GM11168 (cell line): ENCODE data around the gene KLHL17.

Experiments used
- in situ Hi-C: fragments of 300-500 bp; cut with MboI; formaldehyde crosslinking; loops from one replicate; pipeline ENCODE4 v1.12.0; 2022; ENCODE audit warnings: low sequenced_read_pairs; ENCODE audit not compliant: unreplicated experiment

The KLHL17 gene

DNA sequence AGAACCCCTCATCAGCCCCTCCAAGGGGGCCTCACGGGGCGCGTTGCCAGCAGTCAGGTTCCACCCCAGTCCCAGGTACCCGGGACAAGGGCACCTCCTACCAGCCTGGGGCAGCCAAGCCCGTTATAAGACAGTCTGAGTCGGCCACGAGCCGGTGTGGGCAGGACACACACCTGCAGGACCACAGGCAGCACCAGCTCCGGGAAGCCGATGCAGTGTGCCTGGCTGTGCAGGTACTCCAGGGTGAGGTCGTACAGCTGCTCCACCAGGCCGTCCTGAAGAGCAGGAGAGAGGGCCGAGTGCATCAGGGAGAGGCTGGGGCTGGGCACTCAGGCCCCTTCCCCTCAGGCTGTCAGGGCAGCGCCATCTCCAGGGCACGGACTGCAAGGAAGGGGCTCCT is 12.4 kb upstream of the KLHL17 start:
- in situ Hi-C loops: no loop called here

- in situ Hi-C loops: no loop called here
Measured at GRCh38 chr1:950268-950667, 10.1 kb upstream of the KLHL17 start.

- in situ Hi-C loops: no loop called here
Measured at GRCh38 chr1:950881-951280, 9.5 kb upstream of the KLHL17 start.

DNA sequence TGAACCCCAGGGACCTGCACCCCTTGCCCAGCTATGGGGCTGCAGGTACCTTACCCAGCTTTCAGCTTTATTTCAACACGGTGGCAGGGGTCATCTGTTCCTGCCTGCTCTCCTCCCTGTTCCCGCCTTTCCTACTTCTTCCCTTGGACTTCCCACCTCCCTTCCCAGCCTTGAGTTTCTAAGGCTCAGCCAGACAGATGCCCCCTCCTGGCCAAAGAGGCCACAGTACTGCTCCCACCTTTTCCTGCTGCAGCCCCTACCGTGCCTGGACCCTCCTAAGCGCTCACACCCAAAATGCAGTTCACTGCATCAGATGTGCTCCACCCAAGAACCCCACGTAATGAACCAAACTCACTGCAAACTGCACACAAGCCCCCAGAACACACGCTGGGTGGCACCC is 9.0 kb upstream of the KLHL17 start:
- in situ Hi-C loops: no loop called here

DNA sequence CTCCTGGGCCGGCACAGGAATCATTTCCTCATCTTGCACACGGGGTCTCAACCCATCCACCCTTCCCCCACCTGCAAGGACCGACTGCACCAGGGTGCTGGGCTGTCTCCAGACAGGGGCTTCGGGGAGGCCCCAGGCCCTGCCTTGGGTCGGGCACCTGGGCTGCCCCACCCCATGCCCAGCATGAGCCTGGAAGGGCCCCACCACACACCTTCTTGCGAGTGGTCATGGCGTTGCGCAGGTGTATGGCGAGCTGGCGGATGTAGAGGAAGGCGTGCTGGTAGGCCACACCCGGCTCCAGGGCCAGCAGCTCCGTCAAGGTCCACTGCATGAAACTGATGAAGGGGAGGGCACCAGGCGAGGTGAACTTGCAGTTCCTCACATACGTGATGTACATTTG is 8.2 kb upstream of the KLHL17 start:
- in situ Hi-C loops: no loop called here

DNA sequence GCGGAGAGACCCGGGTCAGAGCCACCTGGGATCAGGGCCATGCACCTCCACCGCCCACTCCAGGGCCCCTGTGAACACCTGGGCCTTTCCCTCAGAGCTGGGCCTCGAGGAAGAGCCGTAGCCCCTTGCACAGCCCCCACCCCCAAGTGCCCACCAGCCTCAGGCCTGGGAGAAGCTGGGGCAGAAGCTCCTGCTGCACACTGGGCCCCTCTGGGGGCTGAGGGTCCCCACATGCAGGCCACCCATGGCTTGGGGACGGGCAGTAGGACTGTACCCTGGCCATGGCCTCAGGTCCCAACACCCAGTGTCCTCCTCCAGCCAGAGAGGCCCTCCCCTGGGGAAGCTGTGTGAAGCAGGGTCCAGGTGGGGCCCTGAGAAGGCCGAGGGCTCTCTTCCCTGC is 7.8 kb upstream of the KLHL17 start:
- in situ Hi-C loops: no loop called here

DNA sequence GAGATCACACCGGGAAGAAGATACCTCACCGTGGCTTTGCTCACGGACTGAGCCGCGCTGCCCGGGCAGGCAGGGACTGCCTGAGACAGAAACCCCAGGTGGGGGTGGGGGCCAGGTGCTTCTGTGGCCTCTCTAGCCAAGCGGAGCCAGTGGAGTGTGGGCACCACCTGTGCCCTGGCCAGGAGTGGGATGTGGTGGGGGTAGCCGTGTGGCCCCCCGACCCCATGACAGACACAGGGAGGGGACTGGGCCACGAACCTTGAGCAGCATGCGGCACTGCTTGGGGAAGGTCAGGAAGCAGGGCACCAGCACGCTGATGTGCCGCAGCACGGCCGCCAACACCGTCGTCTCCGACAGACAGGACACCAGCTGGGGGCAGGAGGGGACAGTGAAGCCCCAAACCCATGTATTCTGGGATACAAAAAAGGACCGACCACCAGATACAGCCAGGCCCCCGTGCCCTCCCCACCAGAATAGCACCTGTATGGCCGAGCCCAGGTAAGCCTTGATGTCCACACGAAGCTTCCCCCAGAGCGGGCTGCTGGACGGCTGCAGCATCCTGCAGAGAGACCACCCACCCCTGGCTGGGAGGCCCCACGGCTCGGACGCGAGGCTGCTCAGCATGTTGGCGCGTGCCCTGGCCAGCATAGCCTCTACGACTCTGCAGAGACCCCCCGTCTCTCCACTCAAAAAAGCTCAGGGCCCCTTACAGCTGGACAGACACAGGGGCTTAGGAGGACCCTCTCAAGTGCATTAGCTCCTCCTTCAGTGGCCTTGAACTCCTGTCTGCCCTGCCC is 6.7 kb upstream of the KLHL17 start:
- in situ Hi-C loops: no loop called here

DNA sequence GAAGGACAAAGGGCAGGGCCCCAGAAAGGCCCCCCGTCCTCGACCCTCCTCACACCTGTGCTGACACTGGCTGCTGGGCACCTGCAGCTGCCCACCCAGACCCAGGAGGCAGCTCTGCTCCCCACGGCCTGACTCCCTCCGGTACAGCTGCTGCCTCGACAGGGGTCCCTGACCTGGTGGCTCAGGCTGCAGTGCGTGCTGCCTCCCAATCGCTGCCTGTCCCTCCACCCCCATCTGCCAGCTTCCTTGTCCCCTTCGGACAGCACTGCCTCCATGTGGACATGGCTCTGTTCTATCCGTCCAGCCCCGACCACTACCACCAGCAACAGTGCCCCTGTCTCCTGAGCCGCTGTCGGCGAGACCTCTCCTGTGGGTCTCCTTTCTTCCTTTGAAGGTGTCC is 5.5 kb upstream of the KLHL17 start:
- in situ Hi-C loops: no loop called here

GRCh38 chr1:955474-955873 is 4.9 kb upstream of the KLHL17 start:
- in situ Hi-C loops: no loop called here

DNA sequence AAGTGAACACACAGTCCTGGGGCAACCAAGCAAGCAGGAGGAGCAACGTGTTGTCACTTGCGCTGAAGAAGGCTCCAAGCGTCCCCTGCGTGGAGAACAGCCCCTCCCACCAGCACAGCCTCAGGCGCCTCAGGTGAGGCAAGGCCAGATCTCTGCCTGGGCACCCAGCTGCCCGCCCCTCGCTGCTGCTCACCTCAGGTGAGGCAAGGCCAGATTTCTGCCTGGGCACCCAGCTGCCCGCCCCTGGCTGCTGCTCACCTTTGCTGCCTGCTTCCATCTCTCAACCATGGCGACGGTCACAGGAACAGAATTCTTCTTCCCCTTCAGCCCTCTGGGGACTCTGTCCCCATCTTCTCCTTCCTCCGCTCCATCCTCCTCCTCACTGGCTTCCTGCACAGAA is 3.7 kb upstream of the KLHL17 start:
- in situ Hi-C loops: no loop called here

GRCh38 chr1:958823-959730 is 1.3 kb upstream of the KLHL17 start, which contains the start of gene NOC2L:
NOC2L (minus strand) TSS chr1:959256; CDS start chr1:959240, 16 bp downstream.
- in situ Hi-C loops: no loop called here

DNA sequence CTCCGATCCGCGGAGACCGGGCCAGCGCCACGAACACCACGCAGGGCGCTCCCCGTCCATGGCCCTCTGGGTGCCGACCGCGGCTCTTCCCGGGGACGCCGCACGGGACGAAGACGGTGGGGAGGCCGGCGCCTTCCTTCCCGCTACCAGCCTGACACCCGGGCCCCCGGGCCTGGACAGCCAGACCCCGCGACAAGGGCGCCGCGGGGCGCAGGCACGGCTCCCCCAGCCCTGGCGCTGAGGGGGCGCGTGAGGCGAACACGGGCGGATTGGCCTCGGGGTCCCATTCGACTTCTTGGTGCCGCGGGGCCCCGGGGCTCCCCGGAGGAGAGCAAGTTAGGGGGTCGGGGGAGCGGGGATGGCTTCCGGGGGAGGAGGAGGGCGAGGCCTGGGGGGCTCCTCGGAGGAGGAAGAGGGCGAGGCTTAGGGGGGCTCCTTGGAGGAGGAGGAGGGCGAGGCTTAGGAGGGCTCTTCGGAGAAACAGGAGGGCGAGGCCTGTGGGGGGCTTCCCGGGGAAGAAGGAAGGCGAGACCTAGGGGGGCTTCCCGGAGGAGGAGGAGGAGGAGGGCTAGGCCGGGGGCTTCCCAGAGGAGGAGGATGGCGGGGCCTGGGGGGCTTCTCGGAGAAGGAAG is 537 bp upstream of the KLHL17 start:
- in situ Hi-C loops: no loop called here

DNA sequence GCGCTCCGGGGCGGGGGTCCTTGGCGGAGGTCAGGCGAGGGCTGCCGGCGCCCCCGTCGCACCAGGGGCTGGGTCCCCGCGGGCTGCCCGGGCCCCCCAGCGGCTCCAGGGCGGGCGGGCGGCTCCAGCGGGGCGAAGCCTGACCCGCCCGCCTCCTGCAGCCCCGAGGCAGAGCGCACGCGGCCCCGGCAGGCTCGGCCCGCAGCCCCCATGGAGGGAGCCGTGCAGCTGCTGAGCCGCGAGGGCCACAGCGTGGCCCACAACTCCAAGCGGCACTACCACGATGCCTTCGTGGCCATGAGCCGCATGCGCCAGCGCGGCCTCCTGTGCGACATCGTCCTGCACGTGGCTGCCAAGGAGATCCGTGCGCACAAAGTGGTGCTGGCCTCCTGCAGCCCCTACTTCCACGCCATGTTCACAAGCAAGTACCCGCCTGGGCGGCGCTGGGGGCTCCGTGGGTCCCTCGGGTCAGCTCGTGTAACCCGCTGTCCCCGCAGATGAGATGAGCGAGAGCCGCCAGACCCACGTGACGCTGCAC is 817 bp downstream of the KLHL17 start:
- in situ Hi-C loops: no loop called here

DNA sequence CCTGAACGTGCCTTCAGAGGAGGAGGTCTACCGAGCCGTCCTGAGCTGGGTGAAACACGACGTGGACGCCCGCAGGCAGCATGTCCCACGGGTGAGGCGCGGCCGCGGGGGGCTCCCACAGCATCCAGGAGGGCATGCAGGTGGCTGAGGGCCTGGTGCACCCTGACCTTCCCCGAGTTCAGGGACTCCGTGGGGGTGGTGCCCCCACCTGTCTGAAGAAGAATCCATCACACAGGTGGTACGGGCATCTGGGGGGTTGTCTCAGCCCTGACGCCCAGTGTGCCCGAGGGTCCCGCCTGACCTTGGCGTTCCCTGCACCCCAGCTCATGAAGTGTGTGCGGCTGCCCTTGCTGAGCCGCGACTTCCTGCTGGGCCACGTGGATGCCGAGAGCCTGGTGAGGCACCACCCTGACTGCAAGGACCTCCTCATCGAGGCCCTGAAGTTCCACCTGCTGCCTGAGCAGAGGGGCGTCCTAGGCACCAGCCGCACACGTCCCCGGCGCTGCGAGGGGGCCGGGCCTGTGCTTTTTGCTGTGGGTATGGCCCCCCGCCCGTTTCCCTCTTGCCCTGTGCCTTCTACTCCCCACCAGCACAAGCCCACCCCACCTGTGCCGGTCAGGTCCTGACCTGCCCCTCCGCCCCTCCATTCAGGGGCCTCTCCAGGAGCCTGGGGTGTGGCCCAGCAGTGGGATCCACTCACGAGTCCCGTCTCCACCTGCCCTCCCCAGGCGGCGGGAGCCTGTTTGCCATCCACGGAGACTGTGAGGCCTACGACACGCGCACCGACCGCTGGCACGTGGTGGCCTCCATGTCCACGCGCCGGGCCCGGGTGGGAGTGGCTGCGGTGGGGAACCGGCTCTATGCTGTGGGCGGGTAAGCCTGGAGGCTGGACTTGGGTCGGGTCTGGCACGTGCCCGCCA is 2.3 kb downstream of the KLHL17 start:
- in situ Hi-C loops: no loop called here

DNA sequence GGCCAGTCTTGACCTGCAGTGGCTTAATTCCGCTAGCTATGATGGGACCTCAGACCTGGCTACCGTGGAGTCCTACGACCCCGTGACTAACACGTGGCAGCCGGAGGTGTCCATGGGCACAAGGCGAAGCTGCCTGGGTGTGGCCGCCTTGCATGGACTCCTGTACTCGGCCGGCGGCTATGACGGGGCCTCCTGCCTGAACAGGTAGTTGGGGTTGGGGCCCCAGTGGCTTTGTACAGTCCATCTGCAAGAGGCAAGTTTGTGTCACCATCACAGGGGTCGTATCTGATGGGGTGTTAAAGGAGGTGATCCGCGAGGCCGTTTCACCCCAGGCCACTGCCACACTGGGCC is 2.9 kb downstream of the KLHL17 start:
- in situ Hi-C loops: no loop called here

- in situ Hi-C loops: no loop called here
Measured at GRCh38 chr1:963746-964525, 3.6 kb downstream of the KLHL17 start.

DNA sequence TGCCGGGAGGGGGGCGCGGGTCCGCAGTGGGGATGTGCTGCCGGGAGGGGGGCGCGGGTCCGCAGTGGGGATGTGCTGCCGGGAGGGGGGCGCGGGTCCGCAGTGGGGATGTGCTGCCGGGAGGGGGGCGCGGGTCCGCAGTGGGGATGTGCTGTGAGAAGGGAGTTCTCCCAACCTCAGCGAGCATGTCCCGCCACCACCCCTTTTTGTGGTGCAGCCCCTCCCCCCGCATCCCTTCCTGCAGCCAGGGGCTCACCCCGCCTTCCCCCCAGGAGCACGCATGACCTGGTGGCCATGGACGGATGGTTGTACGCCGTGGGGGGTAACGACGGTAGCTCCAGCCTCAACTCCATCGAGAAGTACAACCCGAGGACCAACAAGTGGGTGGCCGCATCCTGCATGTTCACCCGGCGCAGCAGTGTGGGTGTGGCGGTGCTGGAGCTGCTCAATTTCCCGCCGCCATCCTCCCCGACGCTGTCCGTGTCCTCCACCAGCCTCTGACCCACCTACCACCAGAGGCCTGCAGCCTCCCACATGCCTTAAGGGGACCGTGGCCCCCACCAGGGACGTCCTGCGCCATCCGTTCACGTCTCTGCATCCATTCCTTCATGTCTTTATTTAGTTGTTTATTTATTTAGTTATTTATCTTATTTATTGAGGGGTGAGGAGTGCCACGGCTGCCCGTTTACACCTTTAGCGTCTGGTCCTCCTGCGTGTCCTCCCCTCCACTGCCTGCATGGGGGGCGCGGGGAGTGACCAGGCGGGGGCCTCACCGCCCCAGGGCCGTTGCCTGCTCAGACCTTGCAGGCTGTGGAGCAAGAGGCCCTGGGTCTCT is 4.5 kb downstream of the KLHL17 start:
- in situ Hi-C loops: no loop called here

DNA sequence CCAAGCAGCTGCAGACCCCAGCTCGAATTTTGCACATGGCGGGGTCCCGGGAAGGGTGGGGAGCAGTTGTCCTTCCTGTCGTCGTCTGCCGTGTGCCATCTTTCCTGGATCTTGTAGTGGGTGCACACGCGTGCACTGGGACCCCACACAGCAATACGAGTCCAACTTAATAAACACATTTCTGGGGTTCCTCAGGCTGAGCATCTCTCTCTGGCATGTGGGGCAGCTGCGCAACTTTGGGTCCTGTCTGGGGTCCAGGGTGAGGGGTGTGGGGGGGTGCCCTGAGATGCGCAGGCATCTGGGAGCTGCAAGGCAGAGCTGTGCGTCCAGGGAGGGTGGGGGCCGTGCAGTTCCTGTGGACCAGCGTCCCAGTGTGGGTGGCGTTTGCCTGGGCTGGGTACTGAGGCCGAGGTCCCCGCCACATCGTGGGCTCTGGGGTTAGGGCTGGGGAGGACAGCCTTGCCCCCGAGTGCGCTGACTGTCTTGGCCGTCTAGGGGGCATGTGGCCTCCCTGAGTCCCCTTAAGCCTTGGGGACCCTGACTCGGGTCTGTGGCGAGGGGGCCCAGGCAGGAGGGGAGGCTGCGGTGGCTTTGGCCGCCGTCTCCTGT is 5.2 kb downstream of the KLHL17 start:
- in situ Hi-C loops: no loop called here
